HEK293 (cell line): ENCODE data around the gene HIPK2.

ENCODE experiments used
- CTCF ChIP-seq: fragments of 450-650 bp; formaldehyde crosslinking; IDR thresholded peaks from 2 replicates; pipeline ENCODE4 v1.5.1; 2016; ENCODE audit warnings: missing biosample characterization, missing genetic modification characterization
- GFI1B ChIP-seq: fragments of 450-650 bp; formaldehyde crosslinking; IDR thresholded peaks from 2 replicates; pipeline ENCODE4 v1.5.1; 2016; ENCODE audit warnings: missing biosample characterization, missing genetic modification characterization
- SCRT2 ChIP-seq: fragments of 450-650 bp; formaldehyde crosslinking; IDR thresholded peaks from 2 replicates; pipeline ENCODE4 v1.5.1; 2016; ENCODE audit warnings: missing biosample characterization, missing genetic modification characterization
- ZNF121 ChIP-seq: fragments of 450-650 bp; formaldehyde crosslinking; IDR thresholded peaks from 2 replicates; pipeline ENCODE4 v1.5.1; 2016; ENCODE audit warnings: missing biosample characterization, missing genetic modification characterization
- ZNF391 ChIP-seq: fragments of 450-650 bp; formaldehyde crosslinking; IDR thresholded peaks from 2 replicates; pipeline ENCODE4 v1.5.1; 2016; ENCODE audit warnings: low read depth, missing biosample characterization, missing genetic modification characterization, borderline replicate concordance
- ZNF629 ChIP-seq: fragments of 450-650 bp; formaldehyde crosslinking; IDR thresholded peaks from 2 replicates; pipeline ENCODE4 v1.5.1; 2017; ENCODE audit warnings: missing biosample characterization, missing genetic modification characterization

GRCh38 chr7:139647814-139648390 is 129.9 kb downstream of the HIPK2 start:
- TF ChIP-seq GFI1B (tag by site-specific recombination) (no peak), CTCF (tag by site-specific recombination) (no peak), ZNF121 (tag by site-specific recombination) (no peak), SCRT2 (tag by site-specific recombination) (no peak), ZNF391 (no peak), ZNF629 (tag by site-specific recombination) (no peak)
